ELF-1 (cell line): ENCODE measurements around the gene TMEM225.
A peak's percentile ranks its signal among the peaks of the same experiment; 100 is the strongest.
"Not testable (repeated sequence)": the region's sequence is repeated elsewhere in the genome, so short reads cannot be mapped to it uniquely, and the experiment has no call there.

Source experiments
- DNase-seq: peaks from one replicate; pipeline ENCODE4 v3.0.0-alpha.2; 2016; ENCODE audit warnings: low read depth, low spot score

The TMEM225 gene

GRCh38 chr11:123885570-123885969 lies at the start of gene TMEM225:
TMEM225 (minus strand) TSS chr11:123885670; CDS start chr11:123885425, 245 bp downstream.
- DNase-seq, result no peak

GRCh38 chr11:123924027-123924426 lies 38.6 kb upstream of the TMEM225 start:
- DNase-seq, result no peak

- no peak for DNase-seq
Observed at GRCh38 chr11:123920943-123921342, 35.5 kb upstream of the TMEM225 start.

GRCh38 chr11:123905826-123906225 lies 20.4 kb upstream of the TMEM225 start:
- DNase-seq, result no peak

- DNase-seq, result no peak
Observed at GRCh38 chr11:123904932-123905331, 19.5 kb upstream of the TMEM225 start.

GRCh38 chr11:123903932-123904331 lies 18.5 kb upstream of the TMEM225 start:
- no peak for DNase-seq

GRCh38 chr11:123901867-123902266 lies 16.4 kb upstream of the TMEM225 start, which contains the start of gene OR8D4:
OR8D4 (plus strand) TSS chr11:123902167; CDS start chr11:123906432, 4,265 bp downstream.
- no peak for DNase-seq

GRCh38 chr11:123899792-123900191 lies 14.3 kb upstream of the TMEM225 start:
- DNase-seq, result no peak

GRCh38 chr11:123892031-123892430 lies 6.6 kb upstream of the TMEM225 start:
- DNase-seq, result no peak

- DNase-seq, result no peak
Observed at GRCh38 chr11:123880912-123881311, 4.6 kb downstream of the TMEM225 start.

GRCh38 chr11:123867795-123868194 lies 17.7 kb downstream of the TMEM225 start:
- not testable (repeated sequence) for DNase-seq

GRCh38 chr11:123865293-123865692 lies 20.2 kb downstream of the TMEM225 start:
- peak; percentile 44 for DNase-seq

GRCh38 chr11:123859731-123860130 lies 25.7 kb downstream of the TMEM225 start:
- DNase-seq, result no peak

- DNase-seq, result no peak
Observed at GRCh38 chr11:123856444-123856843, 29.0 kb downstream of the TMEM225 start.

GRCh38 chr11:123853038-123853437 lies 32.4 kb downstream of the TMEM225 start:
- peak; percentile 69 for DNase-seq

GRCh38 chr11:123852321-123852720 lies 33.1 kb downstream of the TMEM225 start:
- no peak for DNase-seq

GRCh38 chr11:123851110-123851509 lies 34.4 kb downstream of the TMEM225 start:
- no peak for DNase-seq

GRCh38 chr11:123841174-123841573 lies 44.3 kb downstream of the TMEM225 start:
- DNase-seq, result no peak

GRCh38 chr11:123839131-123839530 lies 46.3 kb downstream of the TMEM225 start:
- DNase-seq, result no peak

- DNase-seq, result no peak
Observed at GRCh38 chr11:123838659-123839058, 46.8 kb downstream of the TMEM225 start.

GRCh38 chr11:123838199-123838598 lies 47.3 kb downstream of the TMEM225 start:
- DNase-seq, result no peak

GRCh38 chr11:123833095-123833494 lies 52.4 kb downstream of the TMEM225 start:
- DNase-seq, result no peak
